ENCODE results near the gene P3H2.
"Not testable (repeated sequence)": the region's sequence is repeated elsewhere in the genome, so short reads cannot be mapped to it uniquely, and the experiment has no call there.

Gene P3H2, protein sequence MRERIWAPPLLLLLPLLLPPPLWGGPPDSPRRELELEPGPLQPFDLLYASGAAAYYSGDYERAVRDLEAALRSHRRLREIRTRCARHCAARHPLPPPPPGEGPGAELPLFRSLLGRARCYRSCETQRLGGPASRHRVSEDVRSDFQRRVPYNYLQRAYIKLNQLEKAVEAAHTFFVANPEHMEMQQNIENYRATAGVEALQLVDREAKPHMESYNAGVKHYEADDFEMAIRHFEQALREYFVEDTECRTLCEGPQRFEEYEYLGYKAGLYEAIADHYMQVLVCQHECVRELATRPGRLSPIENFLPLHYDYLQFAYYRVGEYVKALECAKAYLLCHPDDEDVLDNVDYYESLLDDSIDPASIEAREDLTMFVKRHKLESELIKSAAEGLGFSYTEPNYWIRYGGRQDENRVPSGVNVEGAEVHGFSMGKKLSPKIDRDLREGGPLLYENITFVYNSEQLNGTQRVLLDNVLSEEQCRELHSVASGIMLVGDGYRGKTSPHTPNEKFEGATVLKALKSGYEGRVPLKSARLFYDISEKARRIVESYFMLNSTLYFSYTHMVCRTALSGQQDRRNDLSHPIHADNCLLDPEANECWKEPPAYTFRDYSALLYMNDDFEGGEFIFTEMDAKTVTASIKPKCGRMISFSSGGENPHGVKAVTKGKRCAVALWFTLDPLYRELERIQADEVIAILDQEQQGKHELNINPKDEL

DNA sequence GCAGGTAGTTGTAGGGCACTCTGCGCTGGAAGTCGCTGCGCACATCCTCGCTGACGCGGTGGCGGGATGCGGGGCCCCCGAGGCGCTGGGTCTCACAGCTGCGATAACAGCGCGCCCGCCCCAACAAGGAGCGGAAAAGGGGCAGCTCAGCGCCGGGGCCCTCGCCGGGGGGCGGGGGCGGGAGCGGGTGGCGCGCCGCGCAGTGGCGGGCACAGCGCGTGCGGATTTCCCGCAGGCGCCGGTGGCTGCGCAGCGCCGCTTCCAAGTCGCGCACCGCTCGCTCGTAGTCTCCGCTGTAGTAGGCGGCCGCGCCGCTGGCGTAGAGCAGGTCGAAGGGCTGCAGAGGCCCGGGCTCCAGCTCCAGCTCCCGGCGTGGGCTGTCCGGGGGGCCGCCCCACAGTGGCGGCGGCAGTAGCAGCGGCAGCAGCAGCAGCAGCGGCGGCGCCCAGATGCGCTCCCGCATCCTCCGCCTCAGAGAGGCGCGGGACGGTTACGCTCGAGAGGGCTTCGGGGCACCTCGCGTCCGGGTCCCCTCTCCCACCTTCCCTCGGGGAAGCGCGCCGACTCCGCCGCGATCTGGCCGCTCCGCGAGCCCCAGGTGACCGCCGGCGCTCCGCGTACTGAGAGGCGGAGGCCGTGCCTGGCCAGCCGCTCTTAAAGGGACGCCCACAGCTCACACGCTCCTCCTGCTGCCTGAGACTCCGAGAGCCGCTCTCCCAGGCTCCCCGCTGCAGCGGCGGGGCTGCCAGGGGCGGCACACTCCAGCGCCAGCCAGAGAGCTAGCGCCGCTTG is at the start of gene P3H2:
P3H2 (minus strand) TSS at position 629 of the 792 bp plus-strand sequence; CDS start at position 463, 166 bp downstream.
- DNase-seq = no peak

DNA sequence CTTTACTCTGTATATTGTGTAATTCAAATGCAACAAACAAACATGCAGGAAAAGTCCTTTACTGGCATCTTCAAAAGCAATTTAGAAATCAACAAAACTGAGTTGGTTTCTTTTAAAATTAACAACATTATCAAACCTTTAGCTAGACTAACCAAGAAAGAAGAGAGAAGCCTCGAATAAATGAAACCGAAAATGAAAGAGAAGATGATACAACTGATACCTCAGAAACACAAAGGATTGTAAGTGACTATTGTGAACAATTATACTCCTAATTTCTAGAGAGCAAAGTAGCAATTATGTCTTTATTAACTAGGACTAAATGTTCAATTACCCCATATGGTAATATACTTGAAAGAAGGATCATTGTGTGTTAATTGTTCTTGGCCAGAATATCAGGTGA is 49.2 kb upstream of the P3H2 start:
- DNase-seq = no peak

DNA sequence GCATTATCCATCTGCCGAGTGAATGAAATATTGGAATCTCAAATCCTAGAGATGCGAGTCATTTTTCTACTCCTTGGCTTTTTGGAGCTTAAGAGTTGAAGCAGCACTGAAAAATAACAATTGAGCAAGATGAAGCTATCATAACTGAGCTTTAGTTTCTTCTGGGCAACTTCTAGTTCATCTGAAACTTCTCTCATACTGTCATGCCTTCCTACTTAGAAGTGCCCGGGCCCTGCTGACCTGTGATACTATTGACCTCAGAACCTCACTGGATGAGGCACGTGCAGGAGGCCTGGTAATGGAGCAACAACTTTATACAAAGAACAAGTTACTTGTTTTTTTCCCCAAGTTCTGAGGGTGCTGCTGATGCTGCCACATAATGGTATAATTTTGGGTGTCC is 48.5 kb upstream of the P3H2 start:
- DNase-seq = no peak

DNA sequence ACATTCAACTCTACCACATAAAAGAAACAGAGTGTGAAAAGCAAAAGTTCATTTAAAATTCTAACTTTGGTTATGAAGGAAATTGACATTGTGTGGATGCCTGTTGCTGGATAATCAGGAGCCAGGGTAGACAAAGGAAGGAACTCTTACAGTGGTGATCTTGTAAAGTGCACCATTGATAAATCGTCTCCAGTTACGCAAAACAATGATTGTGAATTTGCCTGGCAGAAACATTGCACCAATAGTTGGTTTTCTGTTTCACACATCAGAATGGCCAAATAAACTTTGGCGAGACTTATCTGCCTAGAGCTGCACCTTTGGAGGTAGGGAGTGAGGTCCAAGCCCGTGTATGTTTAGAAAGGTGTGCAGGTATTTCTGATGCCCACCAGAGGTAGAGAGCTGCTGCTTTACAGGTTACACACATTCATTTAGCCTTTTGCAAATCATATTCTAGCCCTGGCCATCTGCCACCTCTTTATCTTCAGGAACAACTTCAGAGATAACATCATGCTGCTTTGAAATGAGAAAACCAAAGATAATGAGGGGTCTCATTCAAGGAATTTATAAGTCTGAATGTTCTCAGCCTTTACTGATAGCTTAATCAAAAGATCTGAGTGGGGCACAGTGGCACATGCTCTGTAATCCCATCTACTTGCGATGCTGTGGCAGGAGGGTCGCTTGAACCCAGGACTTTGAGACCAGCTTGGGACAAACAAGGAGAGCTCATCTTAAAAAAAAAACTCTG is 47.4 kb upstream of the P3H2 start:
- DNase-seq = no peak

DNA sequence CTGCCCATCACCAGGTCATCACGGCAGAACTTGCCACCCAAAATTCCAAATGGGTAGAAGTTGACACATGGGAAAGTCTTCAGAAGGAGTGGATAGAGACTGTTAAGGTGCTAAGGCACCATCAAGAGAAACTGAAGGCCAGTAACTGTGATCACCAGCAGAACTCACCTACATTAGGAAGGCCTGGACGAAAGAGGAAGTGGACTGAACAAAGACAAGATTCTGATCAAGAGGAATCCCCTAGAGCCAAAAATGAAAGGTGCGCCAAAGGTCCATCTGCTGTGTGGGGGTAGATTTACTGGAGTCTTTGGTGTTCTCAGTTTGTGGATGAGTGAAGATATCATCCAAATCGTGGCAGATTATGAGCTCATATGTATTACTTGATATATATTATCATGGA is 46.3 kb upstream of the P3H2 start:
- no peak for DNase-seq

DNA sequence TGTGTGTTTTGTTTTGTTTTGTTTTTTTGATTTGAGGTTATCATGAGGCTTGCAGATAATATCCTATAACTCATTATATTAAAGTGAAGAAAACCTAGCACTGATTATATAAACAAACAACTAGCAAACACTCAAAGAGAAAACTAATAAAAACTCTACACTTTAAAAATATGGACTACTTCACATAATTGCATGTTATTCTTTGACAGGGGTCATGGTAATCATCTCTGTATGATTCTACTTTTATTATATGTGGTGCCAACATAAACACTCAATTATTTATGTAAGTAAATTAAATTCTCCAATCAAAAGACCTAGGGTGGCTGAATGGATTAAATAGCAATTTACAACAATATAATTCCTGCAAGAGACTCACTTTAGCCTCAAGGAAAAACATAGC is 44.6 kb upstream of the P3H2 start:
- no peak for DNase-seq

DNA sequence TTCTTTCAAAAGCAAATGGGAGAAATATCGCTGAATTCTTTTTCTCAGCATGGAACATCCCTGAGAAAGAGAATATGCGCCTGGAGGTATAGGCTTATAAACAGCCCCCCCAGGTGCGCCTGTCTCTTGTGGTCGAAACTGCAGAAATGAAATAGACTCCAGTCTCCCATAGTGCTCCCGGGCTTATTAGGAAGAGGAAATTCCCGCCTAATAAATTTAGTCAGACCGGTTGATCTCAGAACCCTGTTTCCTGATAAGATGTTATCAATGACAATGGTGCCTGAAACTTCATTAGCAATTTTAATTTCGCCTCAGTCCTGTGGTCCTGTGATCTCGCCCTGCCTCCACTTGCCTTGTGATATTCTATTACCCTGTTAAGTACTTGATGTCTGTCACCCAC is 41.3 kb upstream of the P3H2 start:
- not testable (repeated sequence) for DNase-seq

DNA sequence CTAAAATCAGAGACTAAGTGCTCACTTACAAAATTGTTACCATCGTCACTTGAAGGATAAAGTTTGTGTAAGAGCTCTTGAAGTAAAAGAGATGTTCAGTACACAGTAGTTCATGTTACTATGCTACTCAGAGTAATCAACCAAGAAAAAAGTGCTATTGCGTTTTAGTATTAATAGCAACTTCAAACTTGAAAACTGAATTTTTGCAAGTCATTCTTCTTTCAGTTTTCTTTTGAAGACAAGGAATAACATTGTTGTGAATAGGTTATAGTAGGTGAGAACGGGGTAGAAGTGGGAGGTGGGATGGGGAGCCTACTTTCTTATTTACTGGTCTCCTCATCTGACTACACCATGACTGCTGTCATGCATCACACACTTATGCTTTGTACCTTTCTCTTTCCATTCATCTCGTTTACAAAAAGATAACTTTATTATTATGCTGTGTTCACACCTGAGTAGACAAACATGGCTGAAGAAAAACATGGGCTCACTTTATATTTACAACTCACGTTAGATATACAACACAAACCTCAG is 39.3 kb upstream of the P3H2 start:
- DNase-seq = no peak

DNA sequence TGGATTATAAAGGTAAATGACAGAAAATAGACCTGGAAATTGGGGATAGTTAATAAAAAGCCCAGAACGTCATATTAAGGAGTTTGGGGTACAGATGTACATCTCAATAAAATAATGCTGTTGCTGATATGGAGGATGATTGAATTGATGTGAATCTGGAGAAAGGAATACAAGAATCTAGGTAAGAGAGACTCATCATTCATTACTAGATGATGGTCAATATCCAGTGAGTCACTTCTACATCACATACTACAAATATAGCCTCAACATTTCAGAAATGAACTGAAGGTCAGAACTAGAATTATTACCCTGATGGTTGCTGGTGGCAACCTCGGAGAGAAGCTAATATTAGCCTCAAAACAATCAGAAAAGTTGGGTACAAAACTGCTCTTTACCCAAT is 37.6 kb upstream of the P3H2 start:
- DNase-seq = no peak

DNA sequence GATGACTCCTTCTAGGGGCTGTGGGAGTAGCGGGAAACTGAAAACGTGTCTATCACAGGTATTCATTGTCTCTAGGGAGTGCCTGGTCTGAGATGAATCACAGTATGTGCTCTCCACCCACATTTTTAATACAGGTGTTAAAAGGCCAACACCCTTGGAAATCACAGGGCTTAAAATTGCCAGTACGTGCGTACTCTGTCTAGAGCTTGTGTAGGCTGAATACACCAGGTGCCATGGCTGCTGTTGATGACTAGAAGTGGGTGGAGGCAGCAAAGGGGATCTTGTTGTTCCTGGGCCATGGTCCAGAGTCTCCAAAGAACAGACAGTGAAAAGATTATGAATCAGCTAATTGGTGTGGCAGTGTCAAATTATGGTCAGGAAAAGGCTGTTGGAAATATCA is 35.1 kb upstream of the P3H2 start:
- DNase-seq = no peak

DNA sequence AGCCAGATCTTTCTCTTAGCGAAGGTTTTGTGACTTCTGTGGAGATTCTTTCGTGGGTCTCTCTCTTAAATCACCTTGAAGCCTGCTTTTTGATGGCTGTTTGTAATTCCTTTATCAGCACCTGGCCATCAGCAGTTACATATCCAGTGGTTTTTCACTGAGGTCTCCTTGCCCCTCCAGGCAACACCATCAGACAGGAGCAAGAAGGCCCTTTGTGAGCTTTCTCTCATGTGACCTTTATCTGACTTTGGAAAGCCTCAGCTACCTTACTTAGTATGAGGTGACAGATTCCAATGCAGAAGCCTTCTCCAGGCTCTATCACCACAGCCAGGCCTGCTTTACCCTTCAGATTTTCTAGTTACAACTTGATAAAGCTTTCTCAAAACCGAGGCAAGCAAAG is 30.0 kb upstream of the P3H2 start:
- DNase-seq = no peak

DNA sequence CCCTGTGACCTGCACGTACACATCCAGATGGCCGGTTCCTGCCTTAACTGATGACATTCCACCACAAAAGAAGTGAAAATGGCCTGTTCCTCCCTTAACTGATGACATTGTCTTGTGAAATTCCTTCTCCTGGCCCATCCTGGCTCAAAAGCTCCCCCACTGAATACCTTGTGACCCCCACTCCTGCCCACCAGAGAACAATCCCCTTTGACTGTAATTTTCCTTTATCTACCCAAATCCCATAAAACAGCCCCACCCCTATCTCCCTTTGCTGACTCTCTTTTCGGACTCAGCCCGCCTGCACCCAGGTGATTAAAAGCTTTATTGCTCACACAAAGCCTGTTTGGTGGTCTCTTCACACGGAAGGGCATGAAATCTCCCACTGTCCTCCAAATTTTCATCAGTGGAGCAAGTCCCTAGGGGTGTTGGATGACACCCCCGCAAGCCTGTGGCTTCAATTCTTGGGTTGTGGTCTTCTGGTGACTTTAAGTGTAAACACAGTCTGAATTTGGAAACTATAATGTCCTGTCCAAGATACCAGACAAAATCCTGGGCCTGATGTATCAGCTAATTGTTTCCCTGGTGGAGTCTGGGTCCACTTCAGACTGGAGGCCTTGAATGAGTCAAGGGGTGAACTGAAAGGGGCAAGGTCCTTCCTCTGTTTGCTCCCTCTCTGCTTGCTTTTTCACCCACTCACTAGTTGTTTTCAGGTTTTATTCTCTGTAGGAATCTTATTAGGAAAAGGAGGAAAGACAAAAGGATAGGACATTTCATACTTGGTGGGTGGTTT is 29.3 kb upstream of the P3H2 start:
- DNase-seq = not testable (repeated sequence)

DNA sequence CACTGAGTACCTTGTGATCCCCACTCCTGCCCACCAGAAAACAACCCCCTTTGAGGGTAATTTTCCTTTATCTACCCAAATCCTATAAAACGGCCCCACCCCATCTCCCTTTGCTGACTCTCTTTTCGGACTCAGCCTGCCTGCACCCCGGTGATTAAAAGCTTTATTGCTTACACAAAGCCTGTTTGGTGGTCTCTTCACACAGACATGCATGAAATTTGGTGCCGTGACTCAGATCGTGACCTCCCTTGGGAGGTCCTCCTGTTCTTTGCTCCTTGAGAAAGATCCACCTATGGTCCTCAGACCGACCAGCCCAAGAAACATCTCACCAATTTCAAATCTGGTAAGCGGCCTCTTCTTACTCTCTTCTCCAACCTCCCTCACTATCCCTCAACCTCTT is 24.1 kb upstream of the P3H2 start:
- not testable (repeated sequence) for DNase-seq

DNA sequence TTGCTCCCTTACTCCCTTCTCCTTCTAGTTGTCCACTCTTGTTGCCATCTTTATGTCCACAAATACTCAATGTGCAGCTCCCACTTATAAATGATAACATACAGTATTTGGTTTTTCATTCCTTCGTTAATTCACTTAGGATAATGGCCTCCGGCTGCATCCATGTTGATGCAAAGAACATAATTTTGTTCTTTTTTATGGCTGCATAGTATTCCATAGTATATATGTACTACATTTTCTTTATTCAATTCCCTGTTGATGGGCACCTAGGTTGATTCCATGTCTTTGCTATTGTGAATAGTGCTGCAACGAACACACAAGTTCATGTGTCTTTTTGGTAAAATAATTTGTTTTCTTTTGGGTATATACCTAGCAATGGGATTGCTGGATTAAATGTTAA is 21.3 kb upstream of the P3H2 start:
- DNase-seq = no peak

DNA sequence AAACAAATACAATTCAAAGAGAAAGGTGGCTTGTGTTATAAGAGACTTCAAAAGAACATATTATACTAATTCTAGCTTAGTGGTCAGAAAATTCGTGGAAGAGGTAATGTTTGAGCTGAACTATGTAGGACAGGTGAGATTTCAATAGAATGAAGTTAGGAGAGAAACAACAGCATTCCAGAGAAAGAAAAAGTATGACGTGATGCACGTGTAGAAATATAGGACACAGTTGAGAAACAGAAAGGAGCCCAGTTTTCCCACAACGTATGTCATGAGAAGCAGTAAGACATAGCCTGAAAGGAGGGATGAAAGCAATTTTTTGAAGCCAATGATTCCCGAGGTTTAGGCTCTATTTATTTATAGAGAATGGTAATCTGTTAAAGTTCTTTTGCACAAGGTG is 18.7 kb upstream of the P3H2 start:
- no peak for DNase-seq

DNA sequence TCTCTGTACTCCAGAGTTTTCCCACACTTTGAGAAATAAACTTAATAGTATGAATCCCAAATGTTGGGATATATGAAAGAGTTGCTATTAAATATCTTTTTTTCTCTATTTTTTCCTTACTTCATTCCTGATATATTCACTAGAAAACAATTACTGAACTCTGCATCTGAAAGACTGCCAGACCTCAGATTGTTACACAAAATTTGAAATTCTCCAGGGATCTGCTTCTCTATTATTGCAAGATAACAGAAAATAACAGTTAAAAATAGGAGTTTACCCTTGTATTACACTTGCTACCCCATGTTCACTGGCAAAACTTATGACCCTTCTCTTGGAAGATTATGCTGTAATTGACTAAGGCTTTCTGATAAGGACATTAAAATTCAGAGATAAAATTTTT is 11.7 kb upstream of the P3H2 start:
- no peak for DNase-seq

DNA sequence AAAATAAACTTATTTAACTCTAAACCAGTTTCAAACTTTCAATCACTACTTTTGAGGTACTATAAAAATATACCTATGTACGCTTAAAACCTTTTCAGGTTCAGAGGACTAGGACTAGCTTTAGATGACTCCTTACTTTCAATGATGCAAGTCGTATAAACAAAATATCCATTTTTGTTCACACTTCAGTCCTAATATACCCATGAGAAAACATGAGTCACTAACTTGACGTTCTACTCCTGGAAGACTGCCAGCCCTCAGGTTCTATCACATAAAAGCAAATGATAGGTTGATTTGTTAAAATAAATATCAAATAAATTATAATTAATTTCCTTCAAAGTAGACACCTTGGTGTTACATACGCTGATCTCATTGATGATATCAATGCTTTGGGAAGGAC is 10.6 kb upstream of the P3H2 start:
- no peak for DNase-seq

DNA sequence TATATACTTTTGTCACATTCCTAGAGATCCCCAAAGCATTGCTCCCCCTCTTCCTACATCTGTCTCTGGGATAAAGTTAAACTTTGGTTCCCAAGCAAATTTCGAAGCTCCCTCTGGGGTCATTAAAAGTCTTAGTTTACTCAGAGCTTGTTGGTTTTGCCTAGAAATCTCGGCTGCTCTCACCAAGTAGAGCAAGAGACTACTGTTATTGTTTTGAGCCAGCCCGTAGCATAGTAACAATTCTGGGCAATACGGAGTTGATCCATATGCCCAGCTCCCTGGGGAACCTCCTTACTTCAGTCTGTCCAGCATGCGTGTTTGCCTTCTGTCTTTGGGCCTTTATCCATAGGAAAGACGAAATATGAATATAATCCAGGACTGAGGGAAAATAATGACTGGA is 10.0 kb upstream of the P3H2 start:
- no peak for DNase-seq

DNA sequence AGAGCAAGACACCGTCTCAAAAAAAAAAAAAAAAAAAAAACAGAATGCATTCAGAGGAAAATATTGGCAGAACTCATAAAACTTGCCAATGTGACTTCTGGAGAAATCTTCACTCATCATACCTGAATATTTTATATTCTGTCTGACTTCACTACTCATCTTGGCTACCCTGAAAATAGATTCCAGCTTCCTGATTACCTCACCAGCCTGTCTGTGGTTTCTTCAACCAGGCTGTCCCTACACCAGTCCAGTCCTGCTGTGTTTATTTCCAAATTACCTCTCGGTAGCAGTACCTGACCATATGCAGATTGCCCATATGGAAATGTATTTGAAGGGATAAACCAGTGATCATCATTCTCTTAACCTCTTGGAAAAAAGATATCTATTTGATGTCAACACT is 9.3 kb upstream of the P3H2 start:
- DNase-seq = no peak

DNA sequence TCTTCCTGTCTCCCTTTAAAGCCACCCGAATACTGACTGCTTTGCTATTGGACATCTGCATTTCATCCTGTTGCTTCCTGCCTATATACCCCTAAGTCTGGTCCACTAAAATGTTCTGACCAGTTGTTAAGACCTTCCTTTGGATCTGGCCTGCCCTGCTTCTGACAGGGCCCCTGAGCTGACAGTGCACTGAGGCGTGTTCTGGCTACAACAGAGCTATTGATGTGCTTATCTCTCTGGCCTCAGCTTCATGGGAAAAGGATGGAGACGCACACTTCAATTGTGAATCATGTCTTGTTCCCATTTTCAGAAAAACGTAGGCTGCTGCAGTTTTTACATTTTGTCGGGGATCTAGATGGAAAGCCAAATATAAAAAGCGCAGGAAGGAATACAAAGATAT is 7.1 kb upstream of the P3H2 start:
- no peak for DNase-seq

DNA sequence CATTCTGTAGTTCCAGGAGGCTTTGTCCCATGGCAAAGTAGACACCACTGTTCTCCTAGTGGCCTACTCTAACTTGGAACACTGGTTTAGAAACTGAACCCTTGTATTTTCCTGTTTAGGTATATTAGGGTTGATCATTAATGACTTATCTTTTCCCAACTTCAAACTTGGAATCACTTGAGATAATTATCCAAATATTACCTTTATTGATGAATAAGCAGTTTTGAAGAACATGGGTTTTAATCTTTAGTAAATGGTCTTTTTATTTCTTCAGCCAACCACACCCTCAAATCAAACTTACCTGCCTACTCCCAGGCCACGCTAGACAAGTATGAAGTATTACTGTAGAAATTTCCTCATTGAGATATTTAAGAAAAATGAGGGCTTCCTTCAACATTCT is 6.5 kb upstream of the P3H2 start:
- no peak for DNase-seq

All from cerebellar nuclear complex (tissue), 1 donor.